AG10803 (cell line): Measurements from ENCODE around the gene PCCA.

Experiments used
- DNase-seq: peaks from one replicate; pipeline ENCODE4 v3.0.0; 2010; ENCODE audit warnings: low read depth
- H3K4me3 ChIP-seq: 2 replicates; pipeline ENCODE4 v1.5.1; 2011; ENCODE audit warnings: mild to moderate bottlenecking, low read length, control low read depth
- CTCF ChIP-seq: conservative IDR thresholded peaks from 2 replicates; pipeline ENCODE4 v1.5.1; 2011; ENCODE audit warnings: mild to moderate bottlenecking, low read length, control low read depth, inconsistent platforms

The PCCA gene

GRCh38 chr13:100297413-100297812 is 208.5 kb downstream of the PCCA start:
- DNase-seq: no peak
- no peak for TF ChIP-seq CTCF
- H3K4me3 ChIP-seq: no peak overlapping the region

- no peak for TF ChIP-seq CTCF
- no peak overlapping the region for H3K4me3 ChIP-seq
- DNase-seq: peak; percentile 4
Measured at GRCh38 chr13:100298116-100298681, 209.3 kb downstream of the PCCA start.

- TF ChIP-seq CTCF: no peak
- H3K4me3 ChIP-seq: no peak overlapping the region
Measured at GRCh38 chr13:100298691-100299090, 209.8 kb downstream of the PCCA start.

GRCh38 chr13:100300243-100300642 is 211.3 kb downstream of the PCCA start:
- TF ChIP-seq CTCF: no peak
- H3K4me3 ChIP-seq: no peak overlapping the region
- no peak for DNase-seq

More at GRCh38 chr13:100298691-100299090, 209.8 kb downstream of the PCCA start:
- DNase-seq: no peak

- TF ChIP-seq CTCF: no peak
- no peak for DNase-seq
- no peak overlapping the region for H3K4me3 ChIP-seq
Measured at GRCh38 chr13:100300708-100301107, 211.8 kb downstream of the PCCA start.

- no peak for TF ChIP-seq CTCF
- no peak overlapping the region for H3K4me3 ChIP-seq
- no peak for DNase-seq
Measured at GRCh38 chr13:100301418-100301817, 212.5 kb downstream of the PCCA start.

- no peak for TF ChIP-seq CTCF
- DNase-seq: no peak
- no peak overlapping the region for H3K4me3 ChIP-seq
Measured at GRCh38 chr13:100302391-100302790, 213.5 kb downstream of the PCCA start.
